ENCODE results near the gene STRN.

DNA sequence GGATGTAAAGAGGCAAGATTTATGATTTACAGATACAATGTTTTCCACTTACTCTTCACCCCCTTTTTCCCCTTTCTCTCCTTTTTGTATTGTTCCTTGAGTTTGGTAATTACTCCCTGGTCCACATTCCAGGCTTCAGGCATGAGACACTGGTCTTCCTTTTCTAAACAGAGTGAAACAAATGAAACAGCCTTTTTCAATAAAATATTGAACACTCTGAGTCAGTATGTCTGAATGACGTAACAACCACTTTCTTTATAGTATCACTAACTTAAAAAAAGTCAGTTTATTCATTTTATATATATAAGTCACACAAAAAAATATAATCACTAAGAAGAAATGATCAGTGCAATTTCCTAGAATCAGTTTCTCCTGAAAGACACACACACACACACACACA, 79.7 kb downstream of the STRN start:
- no peak for TF ChIP-seq POLR2A (IDR thresholded peaks at IDR 0.05)
- TF ChIP-seq, protein P1, sequence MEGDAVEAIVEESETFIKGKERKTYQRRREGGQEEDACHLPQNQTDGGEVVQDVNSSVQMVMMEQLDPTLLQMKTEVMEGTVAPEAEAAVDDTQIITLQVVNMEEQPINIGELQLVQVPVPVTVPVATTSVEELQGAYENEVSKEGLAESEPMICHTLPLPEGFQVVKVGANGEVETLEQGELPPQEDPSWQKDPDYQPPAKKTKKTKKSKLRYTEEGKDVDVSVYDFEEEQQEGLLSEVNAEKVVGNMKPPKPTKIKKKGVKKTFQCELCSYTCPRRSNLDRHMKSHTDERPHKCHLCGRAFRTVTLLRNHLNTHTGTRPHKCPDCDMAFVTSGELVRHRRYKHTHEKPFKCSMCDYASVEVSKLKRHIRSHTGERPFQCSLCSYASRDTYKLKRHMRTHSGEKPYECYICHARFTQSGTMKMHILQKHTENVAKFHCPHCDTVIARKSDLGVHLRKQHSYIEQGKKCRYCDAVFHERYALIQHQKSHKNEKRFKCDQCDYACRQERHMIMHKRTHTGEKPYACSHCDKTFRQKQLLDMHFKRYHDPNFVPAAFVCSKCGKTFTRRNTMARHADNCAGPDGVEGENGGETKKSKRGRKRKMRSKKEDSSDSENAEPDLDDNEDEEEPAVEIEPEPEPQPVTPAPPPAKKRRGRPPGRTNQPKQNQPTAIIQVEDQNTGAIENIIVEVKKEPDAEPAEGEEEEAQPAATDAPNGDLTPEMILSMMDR (IDR thresholded peaks at IDR 0.05), result no peak

All from esophagus squamous epithelium (tissue), 4 donors.